Fibroblast of lung (primary cell): ENCODE results near the gene LRRK1. TPM values are rescaled to one million over a fixed set of nuclear protein-coding genes. Genes with fewer than 3 reads are reported as not detected.

Experiments
- DNase-seq, 2 donors: peaks; one replicate each; pipeline versions ENCODE4 v3.0.0 to v3.0.0-alpha.2; 2010; ENCODE audit warnings: low read depth in 2 of 2
- H2AFZ ChIP-seq: 2 replicates; pipeline ENCODE4 v1.5.1; 2012; ENCODE audit warnings: low read length, control low read depth, inconsistent platforms
- H3K27ac ChIP-seq: 2 replicates; pipeline ENCODE4 v1.5.1; 2011; ENCODE audit warnings: low read length, control low read depth; ENCODE audit not compliant: insufficient read depth
- H3K27me3 ChIP-seq: 2 replicates; pipeline ENCODE4 v1.5.1; 2011; ENCODE audit warnings: mild to moderate bottlenecking, low read length; ENCODE audit not compliant: control insufficient read depth, insufficient read depth
- H3K36me3 ChIP-seq: 2 replicates; pipeline ENCODE4 v1.5.1; 2011; ENCODE audit warnings: low read length; ENCODE audit not compliant: control insufficient read depth, insufficient read depth
- H3K4me1 ChIP-seq: 2 replicates; pipeline ENCODE4 v1.5.1; 2011; ENCODE audit warnings: low read length; ENCODE audit not compliant: control insufficient read depth, insufficient read depth; ENCODE audit errors: extremely low read depth
- H3K4me2 ChIP-seq: 2 replicates; pipeline ENCODE4 v1.5.1; 2011; ENCODE audit warnings: low read length, control low read depth; ENCODE audit not compliant: insufficient read depth; ENCODE audit errors: extremely low read depth
- H3K4me3 ChIP-seq, 4 experiments: fragments of 200-600 bp in 1 of 4; sonication (generic) in 1 of 4; replicated peaks in 1 of 4; 2 replicates each; pipeline ENCODE4 v1.5.1; 2011 to 2016; ENCODE audit warnings: low read length in 4 of 4, low read depth in 3 of 4, mild to moderate bottlenecking in 3 of 4, control low read depth in 2 of 4, inconsistent platforms in 1 of 4, mixed read lengths in 1 of 4; ENCODE audit not compliant: insufficient read depth in 1 of 4; ENCODE audit errors: control extremely low read depth in 1 of 4
- H3K79me2 ChIP-seq: 2 replicates; pipeline ENCODE4 v1.5.1; 2012; ENCODE audit warnings: mild to moderate bottlenecking, low read length, inconsistent platforms; ENCODE audit not compliant: control insufficient read depth, insufficient read depth
- H3K9ac ChIP-seq: 2 replicates; pipeline ENCODE4 v1.5.1; 2011; ENCODE audit warnings: mild to moderate bottlenecking, low read length, control low read depth; ENCODE audit not compliant: insufficient read depth
- H3K9me3 ChIP-seq: 2 replicates; pipeline ENCODE4 v1.5.1; 2012; ENCODE audit warnings: low read depth, low read length; ENCODE audit not compliant: control insufficient read depth, insufficient read depth
- H4K20me1 ChIP-seq: 2 replicates; pipeline ENCODE4 v1.5.1; 2011; ENCODE audit warnings: low read length; ENCODE audit not compliant: control insufficient read depth, insufficient read depth; ENCODE audit errors: extremely low read depth
- CTCF ChIP-seq, 2 donors: IDR thresholded peaks in 1 of 2; conservative IDR thresholded peaks in 1 of 2; 1 replicate in 1 of 2; 2 replicates in 1 of 2; pipeline ENCODE4 v1.5.1; 2011 to 2012; ENCODE audit warnings: low read length in 2 of 2, control low read depth in 1 of 2, inconsistent platforms in 1 of 2, low read depth in 1 of 2, mild to moderate bottlenecking in 1 of 2
- EZH2 ChIP-seq: IDR thresholded peaks from 2 replicates; pipeline ENCODE4 v1.5.1; 2012; ENCODE audit warnings: low read length, control low read depth, mild to moderate bottlenecking; ENCODE audit errors: missing control alignments
- polyA plus RNA-seq, 2 donors: library from polyadenylated mRNA; depleted of rRNA in 1 of 2; stranded (reverse) in 1 of 2; unstranded in 1 of 2; fragments of >200 nt; gene quantifications; 2 replicates each; pipeline ENCODE4 v1.2.1, GENCODE V29; 2011 to 2012; ENCODE audit warnings: missing spikeins in 1 of 2
- total RNA-seq: library from RNA; depleted of rRNA; stranded (reverse); fragments of >200 nt; gene quantifications from 2 replicates; pipeline ENCODE4 v1.2.1, GENCODE V29; 2014

The LRRK1 gene
- total and polyA plus RNA-seq, 2 donors (not counting 1 experiment from before 2014, with no cell fraction given) = 3.8 to 12.2 TPM

- H3K9ac ChIP-seq = no peak overlapping the region
- H3K27me3 ChIP-seq = peaks cover 2% of the 10 kb centered on the region
- H3K4me2 ChIP-seq = no peak overlapping the region
- H2AFZ ChIP-seq = no peak overlapping the region
- peaks cover 5% of the 10 kb centered on the region for H3K4me1 ChIP-seq
- TF ChIP-seq CTCF (conservative IDR thresholded peaks at IDR 0.05 in 1 of 2, IDR thresholded peaks at IDR 0.05 in 1 of 2; ENCODE audit: low read depth in 1 of 2, low read length in 2 of 2) (no peak), EZH2 (no peak)
- no peak for DNase-seq
- H3K27ac ChIP-seq = no peak overlapping the region
- H3K79me2 ChIP-seq = no peaks in the 10 kb centered on the region
- no peaks in the 10 kb centered on the region for H3K36me3 ChIP-seq
- no peaks in the 10 kb centered on the region for H3K9me3 ChIP-seq
- H3K4me3 ChIP-seq = no peak overlapping the region
- no peaks in the 10 kb centered on the region for H4K20me1 ChIP-seq
Observed at GRCh38 chr15:100898152-100898490, 21.0 kb upstream of the LRRK1 start.

- H4K20me1 ChIP-seq = no peaks in the 10 kb centered on the region
- DNase-seq = no peak
- no peaks in the 10 kb centered on the region for H3K36me3 ChIP-seq
- no peak overlapping the region for H3K4me3 ChIP-seq
- no peak overlapping the region for H3K9ac ChIP-seq
- no peak overlapping the region for H3K27ac ChIP-seq
- H3K4me2 ChIP-seq = no peak overlapping the region
- no peaks in the 10 kb centered on the region for H3K27me3 ChIP-seq
- peaks cover 5% of the 10 kb centered on the region for H3K4me1 ChIP-seq
- no peaks in the 10 kb centered on the region for H3K9me3 ChIP-seq
- H3K79me2 ChIP-seq = no peaks in the 10 kb centered on the region
- H2AFZ ChIP-seq = no peak overlapping the region
- TF ChIP-seq CTCF (conservative IDR thresholded peaks at IDR 0.05 in 1 of 2, IDR thresholded peaks at IDR 0.05 in 1 of 2; ENCODE audit: low read depth in 1 of 2, low read length in 2 of 2) (no peak), EZH2 (no peak)
Observed at GRCh38 chr15:100898661-100899462, 20.3 kb upstream of the LRRK1 start.

- Histone ChIP-seq H3K9me3 (no peaks in the 10 kb centered on the region), H4K20me1 (no peaks in the 10 kb centered on the region), H2AFZ (no peak overlapping the region), H3K4me1 (peaks cover 5% of the 10 kb centered on the region), H3K36me3 (no peaks in the 10 kb centered on the region), H3K79me2 (no peaks in the 10 kb centered on the region), H3K4me3 (no peak overlapping the region), H3K9ac (no peak overlapping the region), H3K27ac (no peak overlapping the region), H3K4me2 (no peak overlapping the region), H3K27me3 (no peaks in the 10 kb centered on the region)
- TF ChIP-seq CTCF (conservative IDR thresholded peaks at IDR 0.05 in 1 of 2, IDR thresholded peaks at IDR 0.05 in 1 of 2; ENCODE audit: low read depth in 1 of 2, low read length in 2 of 2) (no peak), EZH2 (no peak)
- DNase-seq = no peak
Observed at GRCh38 chr15:100899601-100900000, 19.6 kb upstream of the LRRK1 start.
